ENCODE measurements around the gene AGAP3.

The AGAP3 gene

DNA sequence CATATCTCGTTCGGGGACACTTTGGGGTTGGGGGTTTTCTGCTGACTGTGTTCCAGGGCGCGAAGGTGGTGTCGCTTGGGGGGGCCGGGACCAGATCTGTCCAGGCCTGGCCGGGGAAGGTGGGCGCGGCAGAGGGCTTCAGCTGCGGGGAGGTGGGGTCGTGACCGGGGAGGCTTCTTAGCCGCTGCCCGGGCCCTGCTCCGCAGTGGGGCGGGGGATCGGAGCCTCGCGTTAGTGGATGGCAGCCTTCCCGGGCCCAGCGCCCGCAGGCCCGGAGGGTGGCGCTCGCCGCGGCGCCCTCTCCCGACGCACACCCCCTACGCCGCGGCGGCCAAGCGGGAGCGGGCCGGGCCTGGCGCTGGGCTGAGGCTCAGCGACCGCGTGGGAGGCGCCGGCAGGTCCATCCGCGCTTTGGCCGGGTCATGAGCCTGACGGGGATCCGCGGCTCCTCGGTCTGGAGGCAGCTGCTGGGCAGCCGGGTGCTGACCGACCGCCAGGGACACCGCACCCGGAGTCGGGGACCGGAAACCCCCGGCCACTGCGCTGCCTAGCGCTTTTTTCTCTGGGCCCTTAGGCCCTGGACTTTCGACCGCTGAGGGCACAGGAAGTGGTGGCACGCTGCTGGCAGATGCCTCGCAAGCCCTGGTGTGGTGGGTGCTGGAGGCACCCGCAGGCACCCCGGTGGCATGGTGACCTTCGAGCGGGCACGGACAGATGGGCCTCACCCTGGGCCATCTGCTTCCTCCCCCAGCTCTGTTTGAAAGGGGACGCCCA, 1.2 kb downstream of the AGAP3 start:
- peak in 46 of 56 donors; percentile 8 to 80 (median 46) for DNase-seq

DNA sequence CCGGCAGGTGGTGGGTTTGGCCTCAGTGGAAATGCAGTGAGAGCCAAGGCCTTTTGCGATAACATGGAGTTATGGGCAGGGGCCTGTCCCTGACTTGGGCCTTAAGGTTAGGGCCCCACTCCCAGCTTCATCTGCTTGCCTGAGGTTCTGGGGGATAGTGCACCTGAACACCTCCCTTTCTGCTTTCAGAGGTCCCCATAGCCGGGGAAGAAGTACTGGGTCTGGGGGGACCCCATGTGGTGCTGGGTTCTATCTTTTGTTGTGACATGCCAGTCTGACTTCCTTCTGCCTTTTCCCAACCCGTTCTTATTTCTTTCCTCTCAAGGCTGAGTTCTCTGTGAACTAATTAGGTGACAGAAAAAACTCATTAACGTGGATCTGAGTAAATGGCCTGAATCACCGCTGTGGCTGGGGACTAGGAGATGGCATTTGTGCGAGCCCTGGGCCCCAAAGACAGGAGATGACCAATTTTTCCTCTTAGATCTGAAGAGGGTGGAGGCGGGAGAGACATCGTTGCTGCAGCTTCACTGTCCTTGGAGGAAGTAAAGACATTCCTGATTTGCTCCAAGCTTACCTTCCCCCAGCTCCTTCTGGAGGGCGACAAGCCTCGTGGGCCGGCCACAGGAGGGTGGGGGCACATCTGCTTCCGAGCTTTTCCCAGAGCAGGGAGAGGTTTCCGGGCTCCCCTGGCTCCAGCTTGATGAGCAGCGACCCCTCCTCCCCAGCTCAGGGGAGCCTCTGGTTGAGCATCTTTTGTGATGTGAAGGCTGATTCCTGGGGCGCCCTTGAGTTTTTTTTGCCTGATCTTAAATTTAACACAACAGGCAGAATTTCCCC, 2.0 kb downstream of the AGAP3 start:
- peak in 1 of 56 donors; percentile 9 for DNase-seq

DNA sequence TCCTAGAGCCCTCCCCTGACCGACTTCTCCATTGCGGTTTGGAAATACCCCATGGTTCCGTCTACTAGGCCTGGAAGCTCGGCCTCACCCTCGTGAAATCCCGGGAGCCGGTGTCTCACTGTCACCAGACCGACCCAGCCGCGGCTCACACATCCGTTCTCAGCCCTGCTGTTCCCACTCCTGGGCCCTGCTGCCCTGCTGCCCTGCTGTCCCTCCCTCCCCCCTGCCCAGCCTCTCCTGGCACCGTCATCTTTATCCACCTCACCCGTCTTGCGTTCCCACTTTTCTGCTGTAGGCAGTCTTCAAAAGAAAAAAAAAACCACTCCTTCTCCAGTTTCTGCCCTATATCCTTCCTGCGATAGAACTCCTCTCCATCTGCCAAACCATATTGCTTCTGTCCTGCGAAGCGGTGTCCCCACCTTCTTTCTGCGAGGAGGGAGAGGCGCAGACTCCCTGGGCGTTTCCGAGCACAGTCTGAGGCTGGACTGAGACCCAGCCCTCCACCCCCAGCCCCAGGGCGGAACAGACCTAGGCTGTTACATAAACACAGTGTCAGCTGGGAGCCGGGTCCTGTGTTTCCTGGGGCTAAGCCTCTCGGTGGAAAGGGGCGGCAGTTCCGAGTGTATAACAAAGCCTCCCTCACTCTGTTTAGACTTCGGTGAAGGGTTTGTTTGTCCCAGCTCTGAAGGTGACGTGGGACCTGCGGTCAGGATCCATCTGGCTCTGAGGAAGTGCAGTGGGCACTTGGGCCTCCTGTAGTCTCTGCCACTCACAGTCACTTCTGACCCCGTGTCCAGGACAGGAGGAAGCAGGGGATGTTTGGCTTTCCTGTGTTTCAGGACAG, 2.8 kb downstream of the AGAP3 start:
- peak in 25 of 56 donors; percentile 8 to 48 (median 20) for DNase-seq

DNA sequence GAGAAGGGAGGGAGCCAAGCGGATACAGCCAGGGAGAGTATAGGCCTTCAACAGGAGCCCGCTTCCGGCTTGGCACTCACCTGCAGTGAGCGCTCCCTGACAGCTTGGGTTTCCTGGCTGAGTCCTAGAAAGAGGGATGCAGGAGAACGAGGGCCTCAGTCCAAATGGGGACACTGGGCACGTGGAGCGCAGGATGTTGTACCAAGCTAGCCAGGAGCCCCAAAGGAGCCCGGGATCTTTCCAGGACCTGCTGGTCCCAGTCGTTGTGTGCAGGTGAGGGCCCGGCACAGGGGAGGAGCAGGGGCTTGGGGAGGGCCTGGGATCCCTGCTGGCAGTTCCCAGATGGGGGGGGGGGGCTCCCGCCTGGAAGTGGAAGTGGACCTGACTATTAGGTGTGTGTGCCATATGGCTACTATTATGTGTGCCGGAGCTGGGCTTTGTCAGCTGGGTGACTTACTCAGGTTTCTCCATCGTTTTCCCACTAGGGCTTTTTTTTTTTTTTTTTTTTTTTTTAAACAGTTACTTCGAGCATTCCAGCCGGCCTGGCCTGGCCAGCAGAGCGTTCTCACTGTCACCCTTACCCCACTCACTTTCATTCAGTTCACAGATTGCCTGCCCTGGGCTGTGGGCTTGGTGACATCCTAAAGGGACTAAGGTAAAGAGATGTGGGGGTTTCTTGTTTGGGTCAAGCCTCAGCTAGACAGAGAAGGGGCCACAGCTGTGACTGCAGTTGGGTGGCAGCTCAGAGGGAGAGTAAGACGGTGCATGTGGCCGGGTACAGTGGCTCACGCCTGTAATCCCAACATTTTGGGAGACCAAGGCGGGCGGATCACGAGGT, 3.8 kb downstream of the AGAP3 start:
- DNase-seq = no peak

DNA sequence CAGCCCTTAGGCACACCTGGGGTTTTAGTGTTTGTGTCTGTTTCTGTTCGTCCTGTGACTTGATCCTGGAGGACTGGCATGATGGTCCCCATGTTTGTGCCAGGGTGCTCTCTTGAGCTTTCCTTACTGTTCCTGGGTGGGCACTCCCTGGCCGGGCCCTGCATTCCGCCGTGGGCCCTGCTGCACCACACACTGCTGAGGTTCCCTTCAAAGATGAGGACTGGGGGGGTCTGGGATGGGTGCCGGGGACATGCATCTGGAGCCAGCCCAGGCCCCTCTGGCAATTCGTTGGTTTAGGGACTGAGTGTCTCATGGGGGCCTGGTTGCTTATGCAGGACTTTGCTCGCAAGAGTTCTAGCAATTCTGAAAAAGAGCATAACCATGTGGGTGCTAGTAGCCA, 4.7 kb downstream of the AGAP3 start:
- no peak for DNase-seq

DNA sequence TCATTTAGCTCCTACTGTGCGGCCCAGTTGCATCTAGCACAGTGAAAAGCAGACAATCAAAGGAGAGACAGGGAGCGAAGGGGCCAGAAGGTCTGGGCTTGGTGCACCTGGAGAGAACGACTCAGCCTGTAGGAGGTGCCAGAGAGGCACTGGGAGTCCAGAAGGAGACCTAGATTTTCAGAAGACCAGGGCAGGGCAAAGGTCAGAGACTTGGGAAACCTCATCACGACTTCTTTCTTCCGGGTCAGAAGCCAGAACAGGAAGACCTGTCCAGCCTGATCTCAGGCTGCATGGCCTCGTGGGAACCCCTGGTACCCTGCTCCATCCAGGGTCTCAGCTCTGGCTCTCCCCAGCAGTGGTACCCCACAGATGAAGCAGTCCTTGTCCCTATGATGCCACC, 5.2 kb downstream of the AGAP3 start:
- DNase-seq = no peak

DNA sequence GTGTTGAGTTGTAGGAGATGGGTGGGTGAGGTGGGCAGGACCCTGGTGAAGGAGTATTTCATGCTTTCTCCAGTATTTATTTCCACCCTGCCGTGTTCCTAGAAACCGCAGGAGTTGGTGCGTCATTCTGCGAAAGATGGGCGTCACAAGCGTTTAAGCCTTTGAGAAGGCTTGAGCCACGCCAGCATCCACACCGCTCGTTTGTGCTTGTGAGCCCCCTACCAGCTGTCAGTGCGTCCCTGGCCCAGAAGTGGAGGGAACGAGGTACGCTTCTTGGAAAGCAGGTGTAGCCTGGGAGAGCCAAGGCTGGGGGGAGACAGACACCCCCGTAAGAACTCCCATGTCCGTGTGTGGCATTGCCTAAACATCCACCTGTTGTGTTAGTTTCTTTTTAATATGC, 5.7 kb downstream of the AGAP3 start:
- no peak for DNase-seq

DNA sequence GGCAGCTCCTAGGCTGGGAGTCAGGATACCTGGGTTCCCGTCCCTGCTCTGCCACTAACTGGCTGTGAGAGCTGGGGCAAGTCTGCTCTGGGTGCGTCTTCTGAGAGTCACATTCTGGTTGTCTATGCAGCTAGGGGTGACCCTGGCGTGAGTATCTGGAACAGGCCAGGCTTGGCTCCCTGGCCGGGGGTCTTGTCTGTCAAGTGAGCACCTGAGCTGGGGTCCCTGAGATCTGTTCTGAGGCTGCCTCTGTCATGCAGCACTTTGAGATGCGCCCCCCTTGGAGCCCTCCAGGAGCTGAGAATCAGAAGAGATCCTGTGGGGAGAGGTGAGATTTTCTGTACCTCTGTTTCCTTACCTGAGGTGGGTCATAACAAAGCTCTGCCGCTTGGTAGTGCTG, 7.5 kb downstream of the AGAP3 start:
- no peak for DNase-seq

DNA sequence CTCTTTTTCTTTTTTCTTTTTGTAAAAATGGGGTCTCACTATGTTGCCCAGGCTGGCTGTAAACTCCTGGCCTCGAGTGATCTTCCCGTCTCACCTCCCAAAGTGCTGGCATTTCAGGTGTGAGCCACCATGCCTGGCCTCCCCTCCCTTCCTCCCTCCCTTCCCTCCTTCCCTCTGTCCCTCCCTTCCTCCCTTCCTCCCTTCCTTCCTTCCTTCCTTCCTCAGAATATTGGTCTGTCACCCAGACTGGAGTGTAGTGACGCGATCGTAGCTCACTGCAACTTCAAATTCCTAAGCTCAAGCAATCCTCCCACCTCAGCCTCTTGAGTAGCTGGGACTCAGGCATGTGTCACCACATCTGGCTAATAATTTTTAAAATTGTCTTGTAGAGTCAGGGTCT, 8.4 kb downstream of the AGAP3 start:
- no peak for DNase-seq

DNA sequence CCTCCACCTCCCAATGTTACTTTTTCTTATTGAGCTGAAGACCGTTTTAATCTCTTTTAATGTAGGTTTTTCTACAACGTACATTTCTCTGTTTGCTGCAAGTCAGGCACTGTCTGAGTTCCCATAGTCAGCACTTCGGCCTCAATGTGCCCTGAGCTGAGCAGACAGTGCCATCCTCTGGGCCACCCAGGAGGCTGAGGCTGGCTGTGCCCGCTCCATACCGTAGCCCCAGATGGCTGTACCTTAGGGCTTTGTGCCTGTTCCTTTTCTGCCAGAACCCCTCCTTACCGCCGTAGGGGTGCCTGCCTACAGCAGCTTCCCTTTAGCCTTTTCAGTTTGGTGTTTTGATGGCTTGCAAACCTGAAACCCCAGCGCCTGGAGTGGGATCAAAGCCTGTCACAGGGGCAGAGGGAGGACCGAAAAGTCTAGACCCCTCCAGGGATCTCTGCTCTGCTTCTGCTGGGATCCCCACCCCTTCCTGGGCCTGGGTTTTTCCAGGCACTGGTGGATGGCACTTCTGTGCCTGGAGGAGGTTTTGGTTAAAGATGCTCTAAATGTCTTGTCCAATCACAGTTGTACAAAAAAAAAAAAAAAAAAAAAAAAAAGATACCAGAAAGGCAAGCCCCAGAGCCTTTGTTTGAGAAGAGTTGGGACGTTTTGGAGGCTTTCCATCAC, 9.0 kb downstream of the AGAP3 start:
- no peak for DNase-seq

DNA sequence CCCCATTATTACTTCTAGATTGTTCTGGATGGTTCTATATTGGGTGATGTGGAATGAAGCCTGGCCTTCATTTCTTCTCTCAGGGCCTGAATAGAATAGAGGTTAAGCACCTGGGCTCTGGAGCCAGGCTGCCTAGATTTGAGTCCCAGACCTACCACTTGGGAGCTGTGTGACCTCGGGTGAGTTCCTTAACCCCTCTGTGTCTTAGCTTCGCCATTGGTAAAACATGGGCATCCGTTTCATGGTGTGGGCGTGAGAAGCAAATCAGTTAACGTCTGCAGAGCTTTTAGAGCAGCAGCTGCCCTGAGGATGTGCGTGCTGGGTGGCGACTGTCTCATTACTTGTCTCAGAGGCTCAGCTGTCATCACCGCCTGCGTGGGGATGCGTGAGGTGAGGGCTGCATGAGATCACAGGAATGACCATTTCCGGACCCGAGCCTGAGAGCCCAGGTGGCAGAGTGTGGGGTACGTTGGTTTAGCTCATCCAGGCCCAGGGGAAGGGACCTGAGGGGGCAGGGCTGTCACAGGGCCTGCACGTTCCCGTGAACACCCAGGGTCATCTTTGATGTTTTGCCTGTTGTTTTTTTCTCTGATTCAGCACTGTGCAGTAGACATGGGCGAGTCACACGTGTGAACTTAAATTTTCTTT, 9.7 kb downstream of the AGAP3 start:
- DNase-seq = no peak

DNA sequence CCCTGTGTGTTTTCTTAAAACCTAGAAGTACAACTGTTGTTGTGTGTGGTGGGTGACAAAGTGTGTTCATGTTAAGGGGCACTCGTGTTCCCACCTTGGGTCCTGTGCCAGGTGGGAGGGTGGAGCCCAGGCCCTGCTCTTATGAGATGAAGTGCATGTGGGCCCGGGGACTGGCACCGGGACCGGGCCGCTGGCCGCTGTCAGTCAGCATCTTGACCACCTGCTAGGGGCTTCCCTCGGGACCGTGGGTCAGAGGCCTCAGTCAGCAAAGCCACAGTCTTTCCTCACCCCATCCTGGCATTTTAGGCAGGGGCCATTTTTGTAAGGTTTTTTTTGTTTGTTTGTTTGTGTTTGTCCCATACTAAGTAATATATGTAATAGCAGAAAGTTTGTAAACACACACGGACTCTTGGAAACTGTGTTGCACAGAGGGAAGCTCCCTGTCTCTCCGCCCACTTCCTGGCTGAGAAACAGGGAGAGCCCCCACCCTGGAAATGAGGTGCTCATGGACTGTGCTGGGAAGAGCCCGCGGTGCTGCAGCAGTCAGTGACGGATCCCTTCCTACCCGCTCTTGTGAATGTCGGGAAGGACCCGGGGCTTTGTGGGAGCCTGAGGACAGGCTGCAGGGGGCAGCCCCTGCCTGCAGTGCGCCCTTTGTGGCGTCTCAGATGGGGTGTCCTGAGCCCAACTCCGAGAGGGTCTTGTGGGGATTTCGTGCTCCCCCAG, 13.4 kb downstream of the AGAP3 start:
- no peak for DNase-seq

DNA sequence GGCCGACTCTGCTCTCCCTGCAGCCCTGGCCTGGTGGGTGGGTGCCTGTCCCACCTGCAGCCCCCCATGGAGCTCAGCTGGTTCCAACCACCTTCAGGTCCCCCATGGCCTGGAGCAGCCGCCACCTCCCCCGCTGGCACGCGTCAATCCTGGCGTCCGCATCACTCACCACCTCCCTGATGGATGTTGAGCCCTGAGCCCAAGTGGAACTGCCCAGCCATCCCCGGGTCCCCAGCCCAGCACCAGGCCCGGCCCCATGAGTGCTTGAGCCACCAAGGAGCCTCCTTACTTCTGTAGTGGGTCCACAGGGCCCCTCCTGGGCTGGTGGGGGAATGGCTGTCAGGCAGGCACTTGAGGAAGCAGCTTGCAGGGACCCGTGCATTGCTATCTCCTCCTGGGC, 14.6 kb downstream of the AGAP3 start:
- no peak for DNase-seq

DNA sequence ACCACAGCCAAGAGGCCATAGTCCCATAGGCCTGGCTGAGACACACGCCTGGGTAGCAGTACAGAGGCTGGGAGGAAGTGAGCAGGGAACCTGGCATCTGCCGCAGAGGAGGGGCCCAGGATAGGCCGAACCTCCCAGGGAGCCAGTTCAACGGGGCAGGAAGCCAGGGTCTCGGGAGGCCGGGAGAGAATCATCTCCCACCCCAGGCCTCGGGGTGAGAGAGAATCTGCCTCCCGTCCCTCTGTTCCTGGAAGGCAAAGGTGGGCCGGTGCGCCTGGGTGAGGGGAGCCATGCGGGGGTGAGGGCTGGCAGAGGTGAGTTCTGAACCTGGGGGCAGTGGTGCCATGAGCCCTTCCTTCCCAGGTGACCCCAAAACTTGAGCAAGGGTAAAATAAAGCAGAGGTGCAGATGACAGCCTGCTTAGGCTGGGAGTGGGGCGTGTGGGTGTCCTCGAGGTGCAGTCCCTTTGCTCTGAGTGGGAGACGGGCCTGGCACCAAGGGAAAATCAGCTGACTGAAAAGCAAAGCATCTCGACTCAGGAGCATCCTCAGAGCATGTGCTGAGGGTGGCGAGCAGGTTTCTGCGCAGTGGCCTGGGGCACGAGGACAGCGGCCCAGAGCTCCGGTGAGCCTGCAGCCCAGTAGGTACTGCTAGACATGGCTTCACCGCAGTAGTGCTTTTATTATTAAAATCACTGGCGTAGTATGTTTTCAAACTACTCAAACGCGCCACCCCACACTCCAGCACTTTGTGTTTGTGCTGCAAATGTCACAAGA, 15.5 kb downstream of the AGAP3 start:
- DNase-seq = no peak

DNA sequence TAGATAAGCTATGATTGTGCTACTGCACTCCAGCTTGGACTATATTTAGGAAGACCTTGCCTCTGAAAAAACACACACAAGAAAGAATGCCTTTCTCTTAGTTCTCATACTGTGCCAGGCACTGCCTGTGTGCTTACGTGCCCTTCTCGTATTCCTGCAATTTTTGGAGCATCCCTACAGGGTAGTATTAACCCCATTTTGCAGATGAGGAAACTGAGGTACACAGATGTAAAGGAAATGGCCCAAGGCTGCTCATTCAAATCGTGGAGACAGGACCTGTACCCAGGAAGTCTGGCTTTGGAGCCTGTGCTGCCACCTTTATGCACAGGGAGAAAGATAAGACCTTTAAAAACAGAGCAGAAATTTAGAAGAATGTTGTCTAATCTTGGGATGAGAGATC, 16.7 kb downstream of the AGAP3 start:
- no peak for DNase-seq

DNA sequence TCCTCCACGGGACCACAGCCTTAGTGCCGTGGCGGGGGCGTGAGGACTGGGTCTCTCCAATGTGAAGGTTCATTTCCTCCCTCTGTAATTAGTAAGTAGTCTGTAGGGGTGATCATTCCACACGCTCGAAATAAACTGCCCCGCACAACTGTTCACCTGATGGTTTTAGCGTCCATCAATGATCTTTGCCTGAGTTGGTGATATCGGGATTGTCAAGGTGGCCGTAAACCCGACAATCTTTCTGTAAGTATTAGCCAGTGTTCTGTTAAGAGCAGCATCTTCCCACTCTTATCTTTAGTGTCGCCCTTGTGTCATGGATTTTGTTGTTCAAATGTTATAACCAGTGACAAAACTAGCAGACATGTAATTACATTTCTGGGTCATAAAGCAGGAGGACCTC, 17.7 kb downstream of the AGAP3 start:
- DNase-seq = no peak

DNA sequence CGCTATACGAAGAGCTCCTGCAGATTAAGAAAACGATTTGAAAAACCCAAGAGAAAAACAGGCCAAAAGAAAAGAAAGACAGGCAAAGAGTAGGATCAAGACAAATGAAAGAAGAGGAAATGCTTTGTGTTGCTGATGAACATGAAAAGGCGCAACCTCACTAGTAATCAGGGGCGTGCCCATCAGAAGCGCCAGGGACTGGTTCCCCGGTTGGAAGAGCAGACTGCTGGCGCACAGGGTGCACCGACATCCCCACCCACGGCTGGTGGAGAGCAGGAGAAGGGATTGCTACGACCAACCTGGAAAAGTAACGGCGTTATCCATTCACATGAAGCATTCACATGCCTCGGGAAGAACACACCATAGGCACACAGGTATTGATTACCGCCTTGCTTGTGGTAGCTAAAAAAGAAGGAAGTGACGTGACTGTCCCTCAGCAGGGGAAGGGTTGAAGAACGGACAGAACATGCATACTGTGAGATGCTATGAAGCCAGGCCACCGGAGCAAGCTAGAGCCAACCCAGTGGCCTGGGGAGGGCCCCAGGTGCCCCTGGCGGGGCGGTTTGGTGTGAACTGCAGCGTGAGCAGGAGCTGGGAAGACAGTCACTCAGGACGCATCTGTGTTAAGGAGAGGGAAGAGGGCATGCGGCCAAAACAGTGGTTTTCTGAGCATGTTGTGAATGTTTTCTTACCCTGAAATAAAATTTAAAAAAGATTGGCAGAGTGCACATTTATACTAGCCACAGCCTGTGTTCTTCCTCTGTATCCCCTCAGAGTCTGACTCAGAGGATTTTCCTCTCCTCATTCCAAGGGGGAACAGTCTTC, 18.3 kb downstream of the AGAP3 start:
- DNase-seq = no peak
